HL-60 (cell line): ENCODE measurements around the gene SART3.

Experiments used
- CTCF ChIP-seq: IDR thresholded peaks from one replicate; pipeline ENCODE4 v1.5.1; 2011; ENCODE audit warnings: low read length, control low read depth, inconsistent platforms; ENCODE audit not compliant: insufficient read depth
- GABPA ChIP-seq: IDR thresholded peaks from 2 replicates; pipeline ENCODE4 v1.6.1; 2012; ENCODE audit warnings: low read depth
- POLR2AphosphoS5 ChIP-seq: IDR thresholded peaks from 2 replicates; pipeline ENCODE4 v1.6.1; 2012; ENCODE audit warnings: low read depth
- SPI1 ChIP-seq: IDR thresholded peaks from 2 replicates; pipeline ENCODE4 v1.6.1; 2012; ENCODE audit warnings: low read depth, mild to moderate bottlenecking, borderline replicate concordance

- TF ChIP-seq CTCF: no peak
- no peak for TF ChIP-seq POLR2AphosphoS5
- no peak for TF ChIP-seq GABPA
- TF ChIP-seq SPI1: no peak
Measured at GRCh38 chr12:108606492-108606891, 45.5 kb upstream of the SART3 start.
